HCT116 (cell line): ENCODE measurements around the gene TMEM178A.

Experiments
- CTCF ChIP-seq, 3 experiments: fragments of 200-600 bp in 1 of 3; sonication (generic) in 1 of 3; IDR thresholded peaks in 2 of 3; conservative IDR thresholded peaks in 1 of 3; 2 replicates each; pipeline ENCODE4 v1.5.1; 2012 to 2017; ENCODE audit warnings: low read depth in 2 of 3, low read length in 2 of 3, antibody characterized with exemption in 1 of 3, borderline replicate concordance in 1 of 3, control low read depth in 1 of 3, mild to moderate bottlenecking in 1 of 3, mixed read lengths in 1 of 3, mixed run types in 1 of 3, moderate library complexity in 1 of 3; ENCODE audit not compliant: insufficient read depth in 1 of 3
- MAX ChIP-seq: IDR thresholded peaks from 2 replicates; pipeline ENCODE4 v1.6.1; 2012
- POLR2A ChIP-seq: IDR thresholded peaks from 2 replicates; pipeline ENCODE4 v1.7.0; 2011; ENCODE audit warnings: borderline replicate concordance; ENCODE audit not compliant: insufficient read depth, insufficient read length; ENCODE audit errors: extremely low read depth
- YY1 ChIP-seq: IDR thresholded peaks from 2 replicates; pipeline ENCODE4 v1.6.1; 2011; ENCODE audit warnings: low read length, low read depth, moderate library complexity, mild to moderate bottlenecking; ENCODE audit not compliant: insufficient replicate concordance; ENCODE audit errors: extremely low read depth

DNA sequence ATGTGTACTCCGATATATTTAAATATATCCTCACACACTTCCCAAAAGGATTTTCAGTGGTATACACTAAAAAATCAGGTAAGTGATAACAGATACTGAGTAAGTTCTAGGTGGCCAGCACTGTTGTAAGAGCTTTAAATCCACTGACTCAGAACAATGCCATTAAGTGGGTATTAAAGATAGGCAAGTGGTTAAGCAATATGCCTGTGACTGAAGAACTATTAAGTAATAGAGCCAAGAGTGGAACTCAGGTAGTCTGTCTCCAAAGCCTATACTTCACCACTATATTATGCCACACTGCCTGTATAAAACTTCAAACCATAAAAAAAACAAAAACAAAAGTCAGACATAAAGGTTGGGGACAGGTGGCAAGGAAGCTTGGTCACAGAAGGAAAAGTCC lies 76.2 kb downstream of the TMEM178A start:
- no peak for TF ChIP-seq MAX
- TF ChIP-seq POLR2A = no peak
- TF ChIP-seq YY1 = no peak
- TF ChIP-seq CTCF (IDR thresholded peaks at IDR 0.05 in 2 of 3, conservative IDR thresholded peaks at IDR 0.05 in 1 of 3; ENCODE audit: borderline replicate concordance in 1 of 3, insufficient read depth in 1 of 3, low read depth in 2 of 3, low read length in 2 of 3) = no peak
